Measurements from ENCODE around the gene GSAP.

DNA sequence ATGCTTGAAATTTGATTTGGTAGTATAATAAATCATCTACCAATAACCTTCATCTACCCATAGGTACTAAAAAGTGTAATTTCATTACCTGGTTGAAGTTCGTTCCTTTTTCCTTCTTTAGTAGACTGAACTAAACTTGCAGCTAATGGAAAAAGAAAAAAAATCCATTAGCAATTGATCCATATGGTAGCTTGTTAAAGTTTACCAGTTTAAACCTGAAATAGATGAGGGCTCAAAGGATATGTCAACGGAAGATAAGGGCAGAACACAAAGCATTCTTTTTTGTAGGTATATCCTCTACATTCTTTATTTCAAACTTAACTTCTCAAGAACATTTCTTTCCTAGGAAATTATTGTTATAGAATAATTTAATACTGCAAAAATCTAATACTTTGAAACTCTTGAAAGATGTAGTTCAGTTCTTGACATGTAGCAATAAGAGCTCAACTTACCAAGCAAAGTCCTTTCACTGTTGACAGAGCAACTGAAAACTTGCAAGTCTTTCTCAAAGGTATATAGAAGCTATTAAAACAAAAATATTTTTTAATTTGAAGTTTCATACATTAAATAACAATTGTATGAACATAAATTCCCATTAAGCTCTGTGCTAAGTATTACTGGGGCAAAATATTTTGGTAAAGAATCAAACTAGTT, 19.1 kb downstream of the GSAP start:
- TF ChIP-seq MXI1 (IDR thresholded peaks at IDR 0.05; ENCODE audit: borderline replicate concordance, low read depth, low read length) (no peak), POLR2A (IDR thresholded peaks at IDR 0.05; ENCODE audit: low read depth, low read length) (no peak), SMC3 (IDR thresholded peaks at IDR 0.05; ENCODE audit: low read depth, low read length) (no peak), RCOR1 (IDR thresholded peaks at IDR 0.05; ENCODE audit: insufficient replicate concordance, low read length) (no peak), MAFK (IDR thresholded peaks at IDR 0.05; ENCODE audit: low read depth, low read length) (no peak)
- TF ChIP-seq, protein P1, sequence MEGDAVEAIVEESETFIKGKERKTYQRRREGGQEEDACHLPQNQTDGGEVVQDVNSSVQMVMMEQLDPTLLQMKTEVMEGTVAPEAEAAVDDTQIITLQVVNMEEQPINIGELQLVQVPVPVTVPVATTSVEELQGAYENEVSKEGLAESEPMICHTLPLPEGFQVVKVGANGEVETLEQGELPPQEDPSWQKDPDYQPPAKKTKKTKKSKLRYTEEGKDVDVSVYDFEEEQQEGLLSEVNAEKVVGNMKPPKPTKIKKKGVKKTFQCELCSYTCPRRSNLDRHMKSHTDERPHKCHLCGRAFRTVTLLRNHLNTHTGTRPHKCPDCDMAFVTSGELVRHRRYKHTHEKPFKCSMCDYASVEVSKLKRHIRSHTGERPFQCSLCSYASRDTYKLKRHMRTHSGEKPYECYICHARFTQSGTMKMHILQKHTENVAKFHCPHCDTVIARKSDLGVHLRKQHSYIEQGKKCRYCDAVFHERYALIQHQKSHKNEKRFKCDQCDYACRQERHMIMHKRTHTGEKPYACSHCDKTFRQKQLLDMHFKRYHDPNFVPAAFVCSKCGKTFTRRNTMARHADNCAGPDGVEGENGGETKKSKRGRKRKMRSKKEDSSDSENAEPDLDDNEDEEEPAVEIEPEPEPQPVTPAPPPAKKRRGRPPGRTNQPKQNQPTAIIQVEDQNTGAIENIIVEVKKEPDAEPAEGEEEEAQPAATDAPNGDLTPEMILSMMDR (conservative IDR thresholded peaks at IDR 0.05; ENCODE audit: low read depth, low read length), result no peak
- TF ChIP-seq, protein P2, sequence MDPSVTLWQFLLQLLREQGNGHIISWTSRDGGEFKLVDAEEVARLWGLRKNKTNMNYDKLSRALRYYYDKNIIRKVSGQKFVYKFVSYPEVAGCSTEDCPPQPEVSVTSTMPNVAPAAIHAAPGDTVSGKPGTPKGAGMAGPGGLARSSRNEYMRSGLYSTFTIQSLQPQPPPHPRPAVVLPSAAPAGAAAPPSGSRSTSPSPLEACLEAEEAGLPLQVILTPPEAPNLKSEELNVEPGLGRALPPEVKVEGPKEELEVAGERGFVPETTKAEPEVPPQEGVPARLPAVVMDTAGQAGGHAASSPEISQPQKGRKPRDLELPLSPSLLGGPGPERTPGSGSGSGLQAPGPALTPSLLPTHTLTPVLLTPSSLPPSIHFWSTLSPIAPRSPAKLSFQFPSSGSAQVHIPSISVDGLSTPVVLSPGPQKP (IDR thresholded peaks at IDR 0.05; ENCODE audit: borderline replicate concordance, low read depth, low read length), result no peak

All from IMR-90 (cell line).